Peyer's patch (tissue), 4 donors: ENCODE measurements around the gene ERVK3-1.
"Not testable (repeated sequence)": the region's sequence is repeated elsewhere in the genome, so short reads cannot be mapped to it uniquely, and the experiment has no call there.

Source experiments
- CTCF ChIP-seq, 6 experiments: fragments of 450-650 bp in 4 of 6; fragments of 200-600 bp in 2 of 6; sonication (generic) in 1 of 6; IDR thresholded peaks; one replicate each; pipeline ENCODE4 v1.5.1; 2017 to 2019; ENCODE audit warnings: antibody characterized with exemption in 6 of 6, mild to moderate bottlenecking in 3 of 6, moderate library complexity in 1 of 6
- POLR2A ChIP-seq, 2 donors: fragments of 450-650 bp; IDR thresholded peaks; one replicate each; pipeline ENCODE4 v1.5.1; 2017; ENCODE audit warnings: antibody characterized with exemption in 2 of 2, mild to moderate bottlenecking in 2 of 2, moderate library complexity in 2 of 2

GRCh38 chr19:58310685-58311084, 5.5 kb downstream of the ERVK3-1 start:
- peak in 2 of 6 experiments; percentile 28 to 31 for TF ChIP-seq CTCF (IDR thresholded peaks at IDR 0.05)
- TF ChIP-seq POLR2A (IDR thresholded peaks at IDR 0.05), result not testable (repeated sequence)
